T-helper 1 cell treated with Interleukin-12 subunit alpha and Interleukin-12 subunit beta and Interleukin-4 antibody, amounts not matched to agents 30 μg/mL and 1 μg/mL, for 36 hours (primary cell): Measurements from ENCODE around the gene GIT1.
A peak's percentile ranks its signal among the peaks of the same experiment; 100 is the strongest.
"Not testable (repeated sequence)": the region's sequence is repeated elsewhere in the genome, so short reads cannot be mapped to it uniquely, and the experiment has no call there.

ENCODE experiments used
- H3K27ac Mint-ChIP-seq: one replicate; pipeline ENCODE4 v1.8.0; 2021; ENCODE audit warnings: mild to moderate bottlenecking, mixed read lengths
- H3K27me3 Mint-ChIP-seq: one replicate; pipeline ENCODE4 v1.8.0; 2021; ENCODE audit warnings: low read depth, mixed read lengths
- H3K36me3 Mint-ChIP-seq: one replicate; pipeline ENCODE4 v1.8.0; 2021; ENCODE audit warnings: low read depth, mixed read lengths
- H3K4me1 Mint-ChIP-seq: one replicate; pipeline ENCODE4 v1.8.0; 2021; ENCODE audit warnings: low read depth, mixed read lengths
- H3K4me3 Mint-ChIP-seq: one replicate; pipeline ENCODE4 v1.8.0; 2021; ENCODE audit warnings: mild to moderate bottlenecking, moderate library complexity, mixed read lengths
- H3K9me3 Mint-ChIP-seq: one replicate; pipeline ENCODE4 v1.8.0; 2021; ENCODE audit warnings: mixed read lengths

The GIT1 gene

DNA sequence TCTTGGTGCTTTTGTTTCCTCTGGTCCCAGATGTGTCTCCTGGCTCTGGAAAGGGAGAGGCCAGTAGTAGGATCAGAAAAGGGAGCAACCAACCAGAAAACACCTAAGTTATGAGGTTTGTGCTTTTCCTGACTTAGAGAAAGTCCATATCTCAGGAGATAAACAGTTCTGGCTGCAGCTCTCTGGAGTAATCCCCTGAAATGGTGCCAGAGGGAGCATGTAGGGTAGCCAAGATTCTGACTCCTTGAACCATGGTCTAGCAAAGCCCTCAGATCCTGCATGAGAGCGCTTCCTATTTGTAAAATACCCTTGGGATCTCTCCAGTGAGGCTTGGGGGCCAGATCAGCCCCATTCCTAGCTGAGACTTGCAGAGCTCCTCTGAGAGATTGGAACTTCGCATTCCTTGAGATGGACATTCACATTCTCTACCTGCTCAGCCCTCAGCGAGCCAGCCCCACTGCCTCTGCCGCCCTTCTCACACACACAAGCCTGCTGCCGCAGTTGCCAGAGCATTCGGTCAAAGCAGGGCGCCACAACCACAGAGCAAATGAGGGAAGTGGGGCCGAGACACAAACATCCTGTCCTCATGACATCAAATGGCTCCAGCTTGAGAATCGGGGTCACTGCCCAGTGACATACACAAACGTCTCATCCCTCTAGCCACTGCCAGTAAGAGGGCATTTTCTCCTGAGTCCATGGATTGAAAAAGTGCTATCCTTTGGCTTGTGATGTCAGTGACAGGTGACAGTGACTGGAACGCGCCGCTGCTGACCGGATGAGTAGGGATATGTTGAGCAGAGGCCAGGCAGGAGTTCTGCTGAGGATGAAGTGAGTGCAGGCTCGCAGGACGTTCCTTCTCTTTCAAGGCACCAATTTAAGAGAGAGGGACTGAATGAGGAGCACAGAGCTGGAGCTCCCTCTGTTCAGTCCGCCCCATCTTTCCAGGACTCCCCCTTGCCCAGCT, 27.6 kb downstream of the GIT1 start:
- no peaks in the 10 kb centered on the region for H3K27me3 Mint-ChIP-seq
- no peak overlapping the region for H3K4me3 Mint-ChIP-seq
- peaks cover 18% of the 10 kb centered on the region for H3K36me3 Mint-ChIP-seq
- peaks cover 29% of the 10 kb centered on the region for H3K4me1 Mint-ChIP-seq
- H3K9me3 Mint-ChIP-seq: no peaks in the 10 kb centered on the region
- H3K27ac Mint-ChIP-seq: no peak overlapping the region

DNA sequence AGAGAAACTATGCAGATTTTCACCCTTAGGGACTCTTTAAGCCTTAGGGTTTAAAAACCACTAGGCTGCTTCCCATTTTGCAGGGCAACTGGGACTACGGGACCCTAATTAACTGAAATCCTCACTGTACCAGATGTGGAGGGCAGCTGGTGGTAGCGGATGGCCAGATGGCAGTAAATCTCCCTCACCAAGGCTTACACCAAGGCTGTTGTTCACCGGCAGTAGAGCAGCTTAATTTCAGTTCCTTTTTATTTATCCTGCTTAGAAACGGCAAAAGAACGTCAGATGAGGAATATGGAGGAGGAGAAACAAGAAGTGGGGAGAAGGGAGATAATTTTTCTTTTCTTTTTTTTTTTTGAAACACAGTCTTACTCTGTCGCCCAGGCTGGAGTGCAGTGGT, 29.1 kb downstream of the GIT1 start:
- Mint-ChIP-seq H3K36me3 (peaks cover 18% of the 10 kb centered on the region), H3K4me1 (peaks cover 23% of the 10 kb centered on the region), H3K9me3 (no peaks in the 10 kb centered on the region), H3K27me3 (no peaks in the 10 kb centered on the region), H3K4me3 (no peak overlapping the region), H3K27ac (no peak overlapping the region)

DNA sequence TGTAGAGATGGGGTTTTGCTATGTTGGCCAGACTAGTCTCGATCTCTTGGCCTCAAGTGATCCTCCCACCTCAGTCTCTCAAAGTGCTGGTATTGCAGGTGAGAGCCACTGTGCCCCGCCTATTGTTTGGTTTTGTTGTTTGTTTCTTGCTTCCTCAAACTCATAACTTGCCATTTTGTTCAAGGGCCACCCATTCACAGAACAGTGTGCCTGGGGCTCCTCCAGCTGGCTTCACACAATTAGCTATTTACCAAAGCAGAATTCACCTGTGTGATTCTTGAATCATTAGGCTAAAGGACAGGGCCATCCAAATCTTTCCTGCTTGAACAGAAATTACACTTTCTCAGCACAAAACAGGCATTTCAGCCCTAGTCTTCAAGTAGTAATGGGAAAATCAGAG, 29.8 kb downstream of the GIT1 start:
- Mint-ChIP-seq H3K27ac (no peak overlapping the region), H3K27me3 (no peaks in the 10 kb centered on the region), H3K9me3 (no peaks in the 10 kb centered on the region), H3K4me1 (peaks cover 19% of the 10 kb centered on the region), H3K4me3 (no peak overlapping the region), H3K36me3 (peaks cover 18% of the 10 kb centered on the region)

DNA sequence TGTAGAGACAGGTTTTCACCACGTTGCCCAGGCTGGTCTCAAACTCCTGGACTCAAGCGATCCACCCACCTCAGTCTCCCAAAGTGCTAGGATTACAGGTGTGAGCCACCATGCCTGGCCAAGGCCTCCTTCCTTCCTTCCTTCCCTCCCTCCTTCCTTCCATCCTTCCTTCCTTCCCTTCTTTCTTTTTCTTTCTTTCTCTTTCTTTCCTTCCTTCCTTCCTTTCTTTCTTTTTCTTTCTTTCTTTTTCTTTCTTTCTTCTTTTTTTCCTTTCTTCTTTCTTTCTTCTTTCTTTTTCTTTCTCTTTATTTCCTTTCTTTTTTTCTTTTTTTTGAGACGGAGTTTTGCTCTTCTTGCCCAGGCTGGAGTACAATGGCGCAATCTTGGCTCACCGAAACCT, 31.3 kb downstream of the GIT1 start:
- not testable (repeated sequence) for H3K4me3 Mint-ChIP-seq, H3K9me3 Mint-ChIP-seq, H3K27me3 Mint-ChIP-seq
- Mint-ChIP-seq H3K27ac (peak overlapping the region; percentile 57), H3K4me1 (peaks cover 13% of the 10 kb centered on the region), H3K36me3 (peaks cover 13% of the 10 kb centered on the region)

DNA sequence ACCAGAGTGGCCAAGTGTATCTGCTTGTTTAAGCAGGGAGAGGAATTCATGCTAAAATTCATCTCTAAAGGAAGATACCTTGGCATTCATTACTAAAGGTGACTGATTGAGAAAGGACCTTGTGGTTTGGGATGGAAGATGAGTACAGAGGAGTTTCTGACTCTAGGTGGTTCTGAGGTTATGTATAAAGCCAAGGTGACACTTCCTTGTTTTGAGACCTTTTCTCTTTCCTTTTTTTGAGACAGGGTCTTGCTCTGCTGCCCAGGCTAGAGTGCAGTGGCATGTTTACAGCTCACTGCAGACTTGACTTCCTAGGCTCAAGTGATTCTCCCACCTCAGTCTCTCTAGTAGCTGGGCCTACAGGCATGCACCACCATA, 31.7 kb downstream of the GIT1 start:
- Mint-ChIP-seq H3K36me3 (peaks cover 13% of the 10 kb centered on the region), H3K9me3 (no peaks in the 10 kb centered on the region), H3K4me1 (peaks cover 13% of the 10 kb centered on the region)

DNA sequence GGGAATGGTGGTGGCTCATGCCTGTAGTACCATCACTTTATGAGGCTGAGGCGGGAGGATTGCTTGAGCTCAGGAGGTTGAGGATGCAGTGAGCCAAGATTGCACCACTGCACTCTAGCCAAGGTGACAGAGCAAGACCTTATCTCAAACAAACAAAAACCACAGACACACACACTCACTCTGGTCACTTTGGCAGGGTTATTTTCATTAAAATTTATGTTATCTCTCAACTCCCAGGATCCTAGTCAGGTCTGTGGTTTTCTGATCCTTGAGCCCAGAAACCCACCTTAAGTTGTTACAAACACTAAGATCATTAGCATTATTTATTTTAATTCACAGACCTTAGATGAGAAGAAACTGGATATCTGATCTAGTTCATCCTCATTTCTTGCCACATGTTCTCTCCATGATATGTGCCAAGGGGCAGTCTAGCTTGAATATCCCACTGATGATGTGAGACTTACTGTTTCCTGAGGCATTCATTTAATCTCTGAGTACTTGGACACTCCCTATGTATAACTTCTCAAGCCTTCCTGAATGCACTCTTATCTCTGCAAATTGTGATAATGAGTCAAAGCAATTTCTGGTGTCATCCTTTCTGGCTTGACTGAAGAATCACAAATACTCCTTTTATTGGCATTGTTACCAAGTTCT, 32.2 kb downstream of the GIT1 start:
- H3K27ac Mint-ChIP-seq: peak overlapping the region; percentile 50
- H3K27me3 Mint-ChIP-seq: no peaks in the 10 kb centered on the region
- H3K4me3 Mint-ChIP-seq: no peak overlapping the region
- peaks cover 13% of the 10 kb centered on the region for H3K4me1 Mint-ChIP-seq
- H3K9me3 Mint-ChIP-seq: no peaks in the 10 kb centered on the region
- H3K36me3 Mint-ChIP-seq: peaks cover 11% of the 10 kb centered on the region

More for the DNA sequence above, 31.7 kb downstream of the GIT1 start:
- H3K27me3 Mint-ChIP-seq: no peaks in the 10 kb centered on the region
- no peak overlapping the region for H3K4me3 Mint-ChIP-seq
- peak overlapping the region; percentile 50 for H3K27ac Mint-ChIP-seq

DNA sequence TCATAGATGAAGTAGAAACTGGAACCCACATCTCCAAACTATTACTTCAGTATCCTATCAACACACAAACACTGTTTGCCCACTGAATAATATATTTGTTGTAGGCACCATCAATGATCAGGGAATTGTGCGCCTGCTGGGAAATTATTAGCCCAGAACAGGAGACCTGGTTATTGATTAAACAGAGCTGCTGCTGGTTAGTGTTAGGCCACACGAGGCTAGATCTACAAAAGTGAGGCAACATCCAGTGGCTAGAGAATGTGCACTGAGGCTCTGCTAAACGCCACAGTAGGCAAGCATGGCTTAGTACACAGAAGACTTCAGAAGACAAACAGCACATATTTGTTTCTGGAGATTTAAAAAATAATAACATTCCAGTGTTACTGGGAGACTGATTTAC, 33.6 kb downstream of the GIT1 start:
- no peaks in the 10 kb centered on the region for H3K9me3 Mint-ChIP-seq
- peaks cover 13% of the 10 kb centered on the region for H3K4me1 Mint-ChIP-seq
- no peak overlapping the region for H3K27ac Mint-ChIP-seq

DNA sequence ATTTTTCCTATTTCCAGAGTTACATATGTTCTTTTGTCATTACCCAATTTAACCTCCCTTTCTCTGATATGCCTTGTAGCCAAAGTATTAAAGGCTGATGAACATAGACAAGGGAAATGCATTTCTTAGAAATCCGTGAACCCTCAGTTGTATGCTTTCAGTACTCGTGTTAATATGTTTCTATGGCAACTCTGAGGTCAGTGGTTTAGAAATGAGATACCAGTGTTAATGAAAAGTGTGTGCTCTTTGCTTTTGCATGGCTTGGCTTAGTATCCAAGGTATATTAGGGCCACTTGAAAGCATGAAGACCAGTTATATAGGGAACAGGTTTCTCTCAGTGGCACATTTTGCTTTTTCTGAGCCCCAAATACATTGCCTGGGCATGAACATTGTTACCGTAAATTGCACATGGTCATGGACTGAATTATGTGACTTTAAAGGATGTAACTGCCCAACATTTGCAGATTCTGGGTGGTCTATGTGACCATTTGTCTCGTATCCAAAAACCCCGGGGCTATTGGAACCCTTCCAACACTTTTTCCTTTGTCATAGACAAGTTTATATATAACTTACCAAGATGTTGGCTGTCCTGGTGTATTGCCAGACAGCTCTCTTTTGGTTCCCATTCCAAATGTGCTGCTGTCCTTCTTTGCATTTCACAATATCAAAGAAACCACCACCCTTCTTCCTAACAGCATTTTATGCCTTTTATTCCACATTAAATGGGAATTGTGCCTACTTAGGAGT, 40.1 kb downstream of the GIT1 start:
- H3K36me3 Mint-ChIP-seq: peaks cover 10% of the 10 kb centered on the region

More for the DNA sequence above, 33.6 kb downstream of the GIT1 start:
- H3K36me3 Mint-ChIP-seq: peaks cover 6% of the 10 kb centered on the region
- H3K4me3 Mint-ChIP-seq: no peak overlapping the region
- H3K27me3 Mint-ChIP-seq: no peaks in the 10 kb centered on the region

DNA sequence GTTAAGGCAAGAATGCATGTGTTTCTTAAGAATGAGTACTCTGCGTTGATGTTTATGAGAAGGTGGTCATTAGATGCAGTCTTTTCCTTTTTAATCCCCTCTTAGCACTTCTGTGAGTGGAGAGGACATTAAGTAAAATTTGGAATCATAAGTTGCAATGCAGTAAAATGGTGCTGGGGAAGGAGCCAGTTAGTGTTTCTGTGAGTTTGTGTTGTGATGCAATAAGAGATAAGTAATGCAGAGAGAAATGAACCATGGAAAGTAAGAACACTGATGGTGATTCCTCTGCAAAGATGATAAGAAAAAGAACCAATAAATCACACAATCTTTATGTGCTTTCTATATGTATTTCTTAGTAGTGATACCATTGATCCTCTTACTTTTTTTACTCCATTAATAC, 42.6 kb downstream of the GIT1 start:
- Mint-ChIP-seq H3K9me3 (no peaks in the 10 kb centered on the region), H3K27ac (no peak overlapping the region), H3K4me3 (no peak overlapping the region)

More for the DNA sequence above, 40.1 kb downstream of the GIT1 start:
- no peaks in the 10 kb centered on the region for H3K9me3 Mint-ChIP-seq
- H3K4me3 Mint-ChIP-seq: no peak overlapping the region
- H3K27ac Mint-ChIP-seq: no peak overlapping the region
- no peaks in the 10 kb centered on the region for H3K27me3 Mint-ChIP-seq
- peaks cover 4% of the 10 kb centered on the region for H3K4me1 Mint-ChIP-seq

DNA sequence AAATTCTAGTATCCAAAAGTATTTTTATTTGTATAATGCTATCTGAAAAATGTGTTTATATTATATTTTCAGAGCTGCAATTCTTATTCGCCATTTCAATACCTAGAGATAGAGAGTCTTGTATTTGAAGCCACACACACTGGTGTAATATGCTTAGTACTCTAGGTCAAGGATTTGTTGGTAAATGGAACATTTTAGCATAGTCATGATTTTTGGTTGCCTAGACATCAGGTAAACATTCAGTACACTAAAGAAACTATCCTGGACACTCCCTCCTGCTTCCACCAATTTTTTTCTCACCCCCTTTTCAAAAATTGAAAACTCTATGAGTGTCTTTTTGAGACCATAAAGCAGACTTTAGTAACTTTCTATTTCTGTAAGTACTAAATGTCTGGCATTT, 43.4 kb downstream of the GIT1 start:
- Mint-ChIP-seq H3K4me1 (peaks cover 4% of the 10 kb centered on the region), H3K27me3 (no peaks in the 10 kb centered on the region), H3K27ac (no peak overlapping the region), H3K9me3 (no peaks in the 10 kb centered on the region), H3K4me3 (no peak overlapping the region), H3K36me3 (peaks cover 22% of the 10 kb centered on the region)

More for the DNA sequence above, 42.6 kb downstream of the GIT1 start:
- Mint-ChIP-seq H3K4me1 (peaks cover 4% of the 10 kb centered on the region), H3K36me3 (peaks cover 22% of the 10 kb centered on the region), H3K27me3 (no peaks in the 10 kb centered on the region)

DNA sequence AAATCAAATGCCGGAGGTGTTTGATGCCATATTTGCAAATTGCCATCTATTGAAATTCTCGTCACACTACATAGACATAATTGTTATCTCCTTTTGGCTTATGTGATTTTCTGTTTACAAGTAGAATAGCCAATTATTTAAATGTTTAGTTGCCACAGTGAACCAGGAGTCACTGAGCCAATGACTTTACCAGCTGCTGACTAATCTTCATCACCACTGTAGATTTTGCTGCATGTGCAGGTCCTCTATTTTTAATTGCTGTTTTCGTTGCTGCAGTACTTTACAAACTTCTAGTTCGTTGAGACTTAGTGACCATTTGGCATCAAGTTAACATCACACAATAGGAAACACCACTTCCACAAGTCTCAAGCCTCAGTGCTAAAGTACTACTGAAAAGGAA, 45.4 kb downstream of the GIT1 start:
- Mint-ChIP-seq H3K36me3 (peaks cover 22% of the 10 kb centered on the region), H3K9me3 (no peaks in the 10 kb centered on the region), H3K27ac (no peak overlapping the region), H3K4me3 (no peak overlapping the region), H3K27me3 (no peaks in the 10 kb centered on the region), H3K4me1 (peaks cover 4% of the 10 kb centered on the region)

DNA sequence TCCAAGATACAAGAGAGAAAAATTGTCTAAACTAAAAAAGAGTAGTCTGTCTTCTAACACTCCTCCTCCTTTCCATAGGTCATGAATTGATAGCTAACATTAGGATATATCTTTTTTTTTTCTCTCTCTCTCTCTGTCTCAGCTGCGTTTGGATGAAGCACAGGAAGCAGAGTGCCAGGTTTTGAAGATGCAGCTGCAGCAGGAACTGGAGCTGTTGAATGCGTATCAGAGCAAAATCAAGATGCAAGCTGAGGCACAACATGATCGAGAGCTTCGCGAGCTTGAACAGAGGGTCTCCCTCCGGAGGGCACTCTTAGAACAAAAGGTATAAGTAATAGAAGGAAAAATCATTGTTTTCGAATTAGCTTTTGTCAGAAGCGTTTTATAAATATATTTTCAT, 55.5 kb downstream of the GIT1 start:
- H3K9me3 Mint-ChIP-seq: no peaks in the 10 kb centered on the region
- H3K27ac Mint-ChIP-seq: no peak overlapping the region
- no peaks in the 10 kb centered on the region for H3K27me3 Mint-ChIP-seq
- no peaks in the 10 kb centered on the region for H3K4me1 Mint-ChIP-seq
- H3K36me3 Mint-ChIP-seq: peaks cover 23% of the 10 kb centered on the region
- H3K4me3 Mint-ChIP-seq: no peak overlapping the region

DNA sequence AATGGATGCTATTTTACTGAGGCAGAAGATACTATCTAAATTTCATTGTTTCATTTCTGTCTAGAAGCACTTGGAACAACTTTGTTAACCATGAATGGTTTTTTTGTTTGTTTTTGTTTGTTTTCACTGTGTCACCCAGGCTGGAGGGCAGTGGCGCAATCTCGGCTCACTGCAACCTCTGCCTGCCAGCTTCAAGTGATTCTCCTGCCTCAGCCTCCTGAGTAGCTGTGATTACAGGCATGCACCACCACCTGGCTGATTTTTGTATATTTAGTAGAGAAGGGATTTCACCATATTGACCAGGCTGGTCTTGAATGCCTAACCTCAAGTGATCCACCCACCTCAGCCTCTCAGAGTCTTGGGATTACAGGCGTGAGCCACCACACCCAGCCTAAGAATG, 63.1 kb downstream of the GIT1 start:
- Mint-ChIP-seq H3K27me3 (no peaks in the 10 kb centered on the region), H3K27ac (no peak overlapping the region), H3K36me3 (peaks cover 17% of the 10 kb centered on the region), H3K4me1 (peaks cover 3% of the 10 kb centered on the region), H3K4me3 (no peak overlapping the region), H3K9me3 (no peaks in the 10 kb centered on the region)

DNA sequence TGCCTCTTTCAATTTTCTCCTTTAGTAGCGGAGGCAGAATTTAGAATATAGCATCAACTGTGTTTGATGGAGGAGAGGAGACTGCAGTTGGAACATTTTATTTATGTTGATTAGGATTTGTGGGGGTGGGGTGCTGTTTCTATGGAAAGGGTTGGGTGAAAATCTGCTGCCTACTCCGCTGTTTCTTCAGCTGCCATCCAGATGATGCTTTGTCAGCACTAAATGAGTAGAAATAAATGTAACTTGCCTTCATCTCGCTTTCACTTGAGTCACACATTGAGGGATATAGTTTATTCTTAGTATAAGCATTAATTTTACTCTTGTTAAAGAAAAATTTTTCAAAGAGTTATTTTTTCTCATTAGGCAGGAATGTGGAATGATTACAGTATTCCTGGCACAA, 64.8 kb downstream of the GIT1 start:
- no peak overlapping the region for H3K27ac Mint-ChIP-seq
- no peaks in the 10 kb centered on the region for H3K27me3 Mint-ChIP-seq
- no peak overlapping the region for H3K4me3 Mint-ChIP-seq
- no peaks in the 10 kb centered on the region for H3K9me3 Mint-ChIP-seq
- H3K4me1 Mint-ChIP-seq: peaks cover 3% of the 10 kb centered on the region
- peaks cover 13% of the 10 kb centered on the region for H3K36me3 Mint-ChIP-seq
